ENCODE results near the gene ACYP1.

DNA sequence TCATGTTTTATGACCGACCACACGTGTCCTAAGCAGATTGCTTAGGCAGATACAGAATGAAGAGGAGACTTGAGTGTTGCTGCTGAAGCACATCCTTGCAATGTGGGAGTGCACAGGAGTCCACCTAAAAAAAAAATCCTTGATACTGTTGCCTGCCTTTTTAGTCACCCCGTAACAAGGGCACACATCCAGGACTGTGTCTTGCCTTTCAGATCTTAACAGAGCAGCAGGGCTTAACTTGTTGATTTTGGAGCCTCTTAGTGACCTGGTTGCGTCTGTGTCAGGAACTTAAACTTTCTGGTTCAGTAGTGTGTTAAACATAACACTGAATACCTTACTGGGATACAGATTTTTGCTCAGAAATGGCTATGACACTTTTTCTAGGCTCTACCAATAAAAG, 54.6 kb downstream of the ACYP1 start:
- TF ChIP-seq, protein P1, sequence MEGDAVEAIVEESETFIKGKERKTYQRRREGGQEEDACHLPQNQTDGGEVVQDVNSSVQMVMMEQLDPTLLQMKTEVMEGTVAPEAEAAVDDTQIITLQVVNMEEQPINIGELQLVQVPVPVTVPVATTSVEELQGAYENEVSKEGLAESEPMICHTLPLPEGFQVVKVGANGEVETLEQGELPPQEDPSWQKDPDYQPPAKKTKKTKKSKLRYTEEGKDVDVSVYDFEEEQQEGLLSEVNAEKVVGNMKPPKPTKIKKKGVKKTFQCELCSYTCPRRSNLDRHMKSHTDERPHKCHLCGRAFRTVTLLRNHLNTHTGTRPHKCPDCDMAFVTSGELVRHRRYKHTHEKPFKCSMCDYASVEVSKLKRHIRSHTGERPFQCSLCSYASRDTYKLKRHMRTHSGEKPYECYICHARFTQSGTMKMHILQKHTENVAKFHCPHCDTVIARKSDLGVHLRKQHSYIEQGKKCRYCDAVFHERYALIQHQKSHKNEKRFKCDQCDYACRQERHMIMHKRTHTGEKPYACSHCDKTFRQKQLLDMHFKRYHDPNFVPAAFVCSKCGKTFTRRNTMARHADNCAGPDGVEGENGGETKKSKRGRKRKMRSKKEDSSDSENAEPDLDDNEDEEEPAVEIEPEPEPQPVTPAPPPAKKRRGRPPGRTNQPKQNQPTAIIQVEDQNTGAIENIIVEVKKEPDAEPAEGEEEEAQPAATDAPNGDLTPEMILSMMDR (IDR thresholded peaks at IDR 0.05): no peak
- TF ChIP-seq EP300 (IDR thresholded peaks at IDR 0.05): no peak

Data from tibial nerve (tissue), 4 donors.